G401.6 (cell line): ENCODE data around the gene DSTN.
A peak's percentile ranks its signal among the peaks of the same experiment; 100 is the strongest.

Experiments used
- FAIRE-seq: peaks from 2 replicates; lab custom pipeline; 2012; peaks lifted over from hg19 to GRCh38; lab: Jason Lieb, UNC

Gene DSTN

DNA sequence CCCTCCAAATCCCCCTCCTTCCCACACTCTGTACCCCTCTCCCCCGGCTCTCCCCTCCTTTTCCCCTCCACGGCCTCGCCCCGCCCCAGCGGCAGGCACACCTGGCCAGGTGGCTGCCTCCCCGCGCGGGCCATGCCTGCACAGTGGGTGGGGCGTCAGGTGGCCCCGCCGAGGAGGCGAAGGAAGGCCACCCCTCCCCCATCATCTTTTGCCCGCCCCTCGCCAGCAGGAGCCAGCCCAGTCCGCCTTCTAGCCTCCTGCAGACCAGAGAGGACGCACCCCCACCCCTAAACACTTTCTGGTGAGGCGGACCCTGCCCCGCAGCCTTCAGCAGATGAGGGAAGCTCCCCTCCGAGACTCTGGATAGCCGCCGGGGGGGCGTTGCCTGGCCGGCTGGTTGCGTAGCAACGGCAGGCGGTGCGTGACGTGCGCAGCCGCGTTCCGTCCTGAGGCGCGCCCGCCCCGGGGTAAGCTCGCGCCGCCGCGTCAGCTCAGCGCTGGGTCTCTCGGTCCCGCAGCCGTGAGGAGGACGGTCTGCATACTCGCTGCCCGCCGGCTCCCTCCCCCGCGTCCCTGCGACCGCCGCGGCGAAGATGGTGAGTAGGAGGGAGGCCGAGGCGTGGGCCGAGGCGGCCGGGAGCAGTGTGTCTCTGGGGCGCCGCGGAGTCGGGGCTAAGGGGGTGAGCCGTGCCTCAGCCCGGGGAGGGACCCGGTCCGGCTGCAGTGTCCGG, at the start of gene DSTN:
DSTN (plus strand) TSS at position 460 of the 731 bp plus-strand sequence; CDS start at position 594, 134 bp downstream.
- FAIRE-seq = peak; percentile 13

GRCh38 chr20:17520583-17520982, 49.3 kb upstream of the DSTN start:
- no peak for FAIRE-seq

DNA sequence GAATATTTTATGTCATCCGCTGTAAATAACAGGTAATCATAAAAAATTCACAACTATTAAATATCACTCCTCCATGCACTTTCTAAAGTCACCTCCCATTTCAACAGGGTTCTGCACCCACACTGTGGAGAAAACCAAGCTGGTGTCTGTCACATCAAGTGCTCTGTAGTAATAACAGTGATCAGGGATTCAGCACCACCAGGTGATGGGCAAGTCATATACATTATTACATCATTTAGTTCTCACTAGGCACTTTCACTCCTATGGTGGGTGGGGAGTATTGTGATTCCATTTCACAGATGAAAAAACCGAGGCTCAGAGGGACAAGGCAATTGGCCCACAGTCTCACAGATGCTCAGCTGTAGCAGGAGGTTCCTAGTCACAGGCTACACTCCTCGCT, 47.3 kb upstream of the DSTN start:
- FAIRE-seq = no peak

DNA sequence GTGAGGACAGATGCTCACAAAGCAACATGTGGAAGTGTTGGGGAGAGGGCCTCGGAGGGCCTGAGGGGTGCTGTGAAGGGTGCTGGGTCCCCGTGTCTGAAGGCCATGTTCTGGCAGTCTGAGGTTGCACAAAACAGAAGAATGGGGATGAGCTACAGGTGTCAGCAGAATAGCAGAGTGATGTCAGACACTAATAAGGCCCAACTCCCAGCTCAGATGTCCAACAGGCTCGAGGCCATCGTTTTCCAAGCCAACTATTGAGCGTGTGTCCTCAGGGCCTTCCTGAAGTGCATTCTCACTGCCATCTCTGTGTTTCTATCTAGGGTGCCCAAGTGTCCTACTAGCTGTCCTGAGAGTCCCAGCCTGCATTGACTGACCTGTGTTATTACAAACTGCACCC, 46.5 kb upstream of the DSTN start:
- FAIRE-seq = no peak

DNA sequence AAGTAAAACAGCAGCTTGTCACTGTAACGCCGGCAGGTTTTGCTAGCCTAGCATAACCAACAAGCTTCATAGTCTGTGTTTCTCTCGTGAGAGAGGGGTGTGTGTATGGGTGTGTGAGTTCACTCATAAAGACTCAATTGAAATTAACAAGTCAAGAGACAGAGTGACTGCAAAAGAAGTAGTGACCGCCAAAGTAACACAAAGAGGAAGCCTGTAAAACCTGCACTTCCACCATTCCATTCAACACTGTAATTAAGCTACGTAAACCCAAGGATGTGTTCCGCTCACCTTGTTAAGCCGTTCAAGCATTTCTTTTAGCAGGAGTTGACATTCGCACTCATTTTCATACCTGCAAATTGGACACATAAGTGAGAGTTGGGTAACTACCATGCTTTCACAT, 45.3 kb upstream of the DSTN start:
- no peak for FAIRE-seq

DNA sequence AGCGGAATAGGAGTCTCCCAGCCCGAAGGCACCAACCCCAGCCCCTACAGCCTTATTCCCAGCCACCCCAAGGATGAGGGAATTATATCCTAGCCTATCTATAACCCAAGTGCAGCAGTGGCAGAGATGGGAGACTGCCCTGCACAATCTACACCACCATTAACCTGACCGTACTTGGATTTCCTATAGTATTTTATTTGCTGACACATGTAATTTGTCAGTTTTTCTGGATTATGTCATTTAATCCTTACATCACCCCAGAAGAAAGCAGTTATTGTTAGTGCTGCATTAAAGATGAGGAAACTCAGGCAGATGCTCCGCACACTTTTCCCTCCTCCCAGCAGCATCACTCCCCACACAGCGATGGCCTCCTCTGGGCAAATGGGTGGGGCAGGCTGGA, 44.7 kb upstream of the DSTN start:
- no peak for FAIRE-seq

DNA sequence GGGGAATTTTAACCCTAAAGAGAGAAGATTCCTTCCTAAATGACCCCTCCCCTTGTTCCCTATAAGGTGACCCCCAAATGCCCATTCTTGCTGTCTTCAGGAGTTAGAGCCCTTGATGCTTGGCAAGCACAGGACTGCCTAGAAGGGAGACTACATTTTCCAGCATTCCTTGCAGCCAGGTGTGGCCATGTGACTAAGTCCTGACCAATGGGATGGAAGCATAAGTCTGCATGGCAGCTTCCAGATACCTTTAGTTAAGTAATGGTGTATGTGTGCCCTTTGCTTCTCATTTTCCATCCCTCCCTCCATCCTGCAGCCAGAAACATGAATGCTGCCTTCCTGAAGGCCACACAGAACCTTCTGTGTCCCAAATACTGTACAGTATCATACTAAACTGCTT, 44.2 kb upstream of the DSTN start:
- FAIRE-seq = peak; percentile 53

DNA sequence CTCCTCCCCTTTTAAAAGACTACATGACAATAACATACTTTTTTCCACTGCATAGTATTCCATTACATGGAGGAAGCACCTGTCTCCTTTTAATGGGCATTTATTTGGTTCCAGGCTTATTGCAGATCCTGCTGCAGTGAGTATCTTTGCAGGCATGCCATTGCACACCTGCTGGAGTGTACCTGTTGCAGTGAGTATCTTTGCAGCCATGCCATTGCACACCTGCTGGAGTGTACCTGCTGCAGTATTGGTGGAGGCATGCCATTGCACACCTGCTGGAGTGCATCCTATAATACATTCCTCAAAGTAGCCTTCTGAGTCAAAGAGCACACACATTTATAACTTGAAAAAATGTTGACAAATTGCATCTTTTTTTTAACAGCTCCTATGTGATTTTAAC, 40.3 kb upstream of the DSTN start:
- FAIRE-seq = no peak

- FAIRE-seq = no peak
Measured at GRCh38 chr20:17530153-17530552, 39.7 kb upstream of the DSTN start.

DNA sequence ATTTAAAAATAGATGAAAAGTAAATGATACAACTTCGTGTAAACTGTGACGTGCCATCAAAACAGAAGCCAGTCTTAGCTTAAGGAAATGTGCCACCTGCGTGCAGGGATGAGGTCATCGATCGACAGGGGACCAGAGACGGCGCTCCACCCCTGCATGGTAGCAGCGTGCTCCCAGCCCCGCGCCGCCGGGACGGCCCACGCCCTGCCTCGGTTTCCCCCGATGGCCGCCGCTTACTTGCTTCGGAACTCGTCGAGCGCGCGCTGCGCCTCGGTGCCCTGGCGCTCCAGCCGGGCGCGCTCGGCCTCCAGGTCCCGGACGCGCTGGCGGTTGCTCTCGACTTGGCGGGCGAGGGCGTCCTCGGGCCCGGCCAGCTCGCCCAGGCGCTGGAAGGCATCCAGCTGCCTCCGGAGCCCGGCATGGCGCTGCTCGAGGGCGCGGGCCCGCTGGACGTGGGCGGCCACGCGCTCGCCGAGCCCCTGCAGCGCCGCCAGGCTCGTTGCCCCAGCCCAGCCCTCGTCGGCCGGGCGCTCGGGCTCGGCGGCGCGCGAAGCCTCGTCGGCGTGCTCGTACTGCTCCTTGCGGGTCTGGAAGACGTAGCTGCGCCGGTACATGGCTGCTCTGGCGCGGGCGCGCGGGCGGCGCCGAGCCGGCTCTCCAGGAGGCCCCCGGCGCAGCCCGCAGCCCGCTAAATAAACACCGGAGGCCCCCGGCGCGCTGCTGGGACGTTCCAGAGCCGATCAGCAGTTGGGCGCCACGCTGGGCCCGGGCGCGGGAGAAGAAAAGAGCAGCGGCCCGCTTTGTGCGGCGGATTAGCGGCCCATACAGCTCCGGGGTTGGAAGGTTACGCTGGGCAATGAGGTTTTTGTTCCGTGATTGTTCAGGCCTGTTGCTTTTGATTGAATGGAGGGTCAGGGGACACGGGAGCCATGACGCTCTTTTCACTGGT, 38.9 kb upstream of the DSTN start, which contains the start of gene BFSP1:
BFSP1 (minus strand) TSS at position 664 of the 949 bp plus-strand sequence; CDS start at position 614, 50 bp downstream.
- FAIRE-seq = no peak

DNA sequence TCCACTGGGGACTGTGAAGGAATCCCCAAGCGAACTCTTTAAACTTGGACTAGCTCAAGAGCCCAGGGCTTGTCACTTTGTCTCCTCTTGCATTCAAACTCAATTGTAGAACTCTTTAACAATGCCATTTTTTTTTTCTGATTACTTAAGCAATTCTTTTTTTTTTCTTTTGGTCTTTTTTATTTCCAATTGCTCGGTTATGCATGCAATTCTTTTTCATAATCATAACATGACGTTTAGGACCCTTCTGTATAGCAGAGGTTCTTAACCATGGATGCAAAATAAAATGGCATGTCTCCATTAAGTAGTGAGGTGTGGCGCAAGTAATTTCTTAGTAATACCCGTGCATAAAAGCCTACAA, 38.2 kb upstream of the DSTN start:
- FAIRE-seq = no peak

GRCh38 chr20:17533396-17533795, 36.5 kb upstream of the DSTN start:
- no peak for FAIRE-seq

- no peak for FAIRE-seq
Measured at GRCh38 chr20:17534077-17534476, 35.8 kb upstream of the DSTN start.

- FAIRE-seq = peak; percentile 96
Measured at GRCh38 chr20:17536944-17537444, 32.9 kb upstream of the DSTN start.

DNA sequence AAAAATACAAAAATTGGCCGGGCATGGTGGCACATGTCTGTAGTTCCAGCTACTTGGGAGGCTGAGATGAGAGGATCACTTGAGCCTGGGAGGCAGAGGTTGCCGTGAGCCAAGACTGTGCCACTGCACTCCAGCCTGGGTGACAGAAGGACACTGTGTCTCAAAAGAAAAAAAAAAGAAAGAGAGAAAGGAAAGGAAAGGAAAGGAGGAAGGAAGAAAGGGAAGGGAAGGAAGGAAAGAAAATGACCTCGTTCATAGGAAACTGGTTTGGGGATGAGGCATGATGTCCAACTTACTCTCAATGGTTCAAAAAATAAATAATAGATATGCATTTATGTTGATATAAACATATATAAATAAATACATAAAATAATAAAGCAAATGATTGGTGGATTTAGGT, 31.9 kb upstream of the DSTN start:
- FAIRE-seq = no peak

DNA sequence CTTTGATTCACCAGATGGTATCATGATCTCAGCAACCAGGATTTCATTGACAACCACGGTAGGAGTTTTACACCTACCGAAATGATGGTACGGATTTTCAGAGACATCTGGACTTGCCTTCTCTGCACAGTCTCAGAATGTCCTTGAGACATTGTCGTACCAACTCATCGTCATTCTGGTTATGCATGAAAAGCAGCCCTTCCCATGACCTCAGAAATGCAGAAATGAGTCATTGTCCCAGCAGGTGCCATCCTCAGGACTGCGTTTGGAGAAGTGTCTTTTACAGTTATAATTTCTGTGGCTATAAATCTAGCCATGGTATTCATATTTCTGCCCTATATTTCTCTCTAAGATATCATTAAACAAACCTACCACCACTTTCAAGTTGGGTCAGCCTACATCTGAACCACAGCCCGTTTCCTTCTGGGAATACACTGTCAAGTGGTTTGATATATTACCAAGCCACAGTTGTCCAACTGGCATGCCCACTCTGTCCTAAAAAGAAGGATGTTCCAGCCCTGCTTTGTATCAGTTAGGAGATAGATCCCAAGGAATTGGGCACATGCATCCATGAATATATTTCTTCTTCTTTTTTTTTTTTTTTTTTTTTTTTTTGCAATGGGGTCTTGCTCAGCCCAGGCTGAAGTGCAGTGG, 31.2 kb upstream of the DSTN start:
- FAIRE-seq = no peak

GRCh38 chr20:17541596-17541995, 28.3 kb upstream of the DSTN start:
- FAIRE-seq = no peak

DNA sequence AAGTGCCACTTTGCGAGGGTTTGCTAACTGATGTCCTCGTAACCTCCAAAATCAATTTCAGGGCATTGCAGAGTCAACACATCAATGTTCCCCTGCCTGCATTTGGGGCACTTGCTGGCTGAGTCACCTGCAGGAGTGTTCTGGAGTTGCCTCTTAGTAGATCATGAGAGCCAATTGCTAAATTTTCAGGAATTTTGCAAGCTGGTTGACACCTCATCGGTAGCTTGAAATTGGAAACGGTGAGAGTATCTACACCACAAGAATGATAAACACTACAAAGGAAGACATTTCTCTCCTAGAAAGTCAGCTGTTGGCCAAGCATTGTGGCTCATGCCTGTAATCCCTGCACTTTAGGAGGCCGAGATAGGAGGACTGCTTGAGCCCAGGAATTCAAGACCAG, 27.9 kb upstream of the DSTN start:
- no peak for FAIRE-seq

- FAIRE-seq = no peak
Measured at GRCh38 chr20:17542481-17542880, 27.4 kb upstream of the DSTN start.

GRCh38 chr20:17542993-17543412, 26.9 kb upstream of the DSTN start:
- no peak for FAIRE-seq

DNA sequence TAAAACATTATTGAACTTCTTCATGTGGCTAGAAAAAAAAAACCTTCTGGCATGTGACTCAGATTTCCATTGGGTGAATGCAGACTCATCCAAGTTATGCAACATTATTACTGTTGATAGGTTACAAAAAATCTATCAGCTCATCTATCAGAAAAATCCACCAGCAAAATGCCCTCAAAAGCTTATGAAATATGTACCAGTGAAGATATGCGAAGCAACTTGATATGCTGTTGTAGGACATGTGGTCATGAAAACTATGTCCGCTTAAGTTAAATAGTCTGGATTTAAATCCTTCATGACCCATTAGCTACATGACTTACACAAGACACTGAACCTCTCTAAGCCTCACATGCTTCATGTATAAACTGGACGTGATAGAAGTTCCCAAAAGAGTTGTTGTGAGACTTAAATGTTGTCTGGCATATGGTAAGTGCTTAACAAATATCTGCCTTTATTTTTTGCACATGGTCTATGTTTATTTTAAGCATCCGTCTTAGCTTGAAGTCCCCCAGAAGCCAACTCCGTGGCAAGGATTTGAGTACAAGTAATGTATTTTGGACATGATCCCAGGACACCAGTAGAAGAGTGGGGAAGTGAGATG, 26.2 kb upstream of the DSTN start:
- no peak for FAIRE-seq

- no peak for FAIRE-seq
Measured at GRCh38 chr20:17545127-17545526, 24.7 kb upstream of the DSTN start.
